ENCODE results near the gene RPS5.

DNA sequence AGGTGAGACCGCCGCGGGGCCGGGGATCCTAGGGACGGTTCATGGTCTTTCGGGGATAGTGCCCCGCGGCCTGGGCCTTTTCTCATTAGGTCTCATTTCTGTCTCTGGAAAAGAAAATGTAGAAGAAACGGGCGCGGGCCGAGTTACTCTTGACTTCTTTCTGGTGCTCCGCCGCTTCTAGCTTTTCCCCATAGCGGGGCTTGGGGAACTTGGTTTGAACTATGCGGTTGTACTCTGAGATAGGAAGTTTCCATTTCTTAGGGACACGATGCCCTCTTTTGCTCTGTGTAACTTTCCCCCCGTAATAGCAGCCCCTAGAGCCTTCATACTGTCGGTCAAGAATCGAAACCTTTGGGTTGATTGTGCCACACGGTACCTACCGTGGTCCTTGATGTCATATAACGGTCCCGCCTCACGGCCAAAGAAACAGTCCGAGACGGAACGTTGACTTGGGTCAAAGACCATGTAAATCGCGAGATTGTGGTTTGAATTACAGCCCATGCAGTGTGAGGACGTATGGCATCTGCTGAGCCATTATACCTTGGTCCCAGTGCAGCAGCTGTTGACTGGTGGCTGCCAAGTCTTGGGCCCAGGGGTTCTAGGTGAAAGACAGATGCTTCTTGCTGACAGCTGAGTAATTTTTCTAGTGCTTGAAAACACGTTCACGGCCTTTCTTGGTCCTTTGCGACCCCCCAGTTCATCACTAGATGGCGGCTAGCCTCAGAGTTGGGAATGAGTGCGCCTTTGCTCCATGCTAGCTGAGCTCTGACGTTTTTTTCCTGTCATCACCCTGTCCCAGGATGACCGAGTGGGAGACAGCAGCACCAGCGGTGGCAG, 487 bp downstream of the RPS5 start:
- TF ChIP-seq RAD21 (conservative IDR thresholded peaks at IDR 0.05 in 1 of 2, IDR thresholded peaks at IDR 0.05 in 1 of 2) = no peak
- TF ChIP-seq NR3C1 (IDR thresholded peaks at IDR 0.05) = no peak
- TF ChIP-seq ZFP36 (IDR thresholded peaks at IDR 0.05; ENCODE audit: borderline replicate concordance, partially characterized antibody) = no peak
- no peak for TF ChIP-seq MAFK (IDR thresholded peaks at IDR 0.05; ENCODE audit: partially characterized antibody)
- TF ChIP-seq POLR2A (IDR thresholded peaks at IDR 0.05; ENCODE audit: low read length) = no peak
- TF ChIP-seq, protein P1, sequence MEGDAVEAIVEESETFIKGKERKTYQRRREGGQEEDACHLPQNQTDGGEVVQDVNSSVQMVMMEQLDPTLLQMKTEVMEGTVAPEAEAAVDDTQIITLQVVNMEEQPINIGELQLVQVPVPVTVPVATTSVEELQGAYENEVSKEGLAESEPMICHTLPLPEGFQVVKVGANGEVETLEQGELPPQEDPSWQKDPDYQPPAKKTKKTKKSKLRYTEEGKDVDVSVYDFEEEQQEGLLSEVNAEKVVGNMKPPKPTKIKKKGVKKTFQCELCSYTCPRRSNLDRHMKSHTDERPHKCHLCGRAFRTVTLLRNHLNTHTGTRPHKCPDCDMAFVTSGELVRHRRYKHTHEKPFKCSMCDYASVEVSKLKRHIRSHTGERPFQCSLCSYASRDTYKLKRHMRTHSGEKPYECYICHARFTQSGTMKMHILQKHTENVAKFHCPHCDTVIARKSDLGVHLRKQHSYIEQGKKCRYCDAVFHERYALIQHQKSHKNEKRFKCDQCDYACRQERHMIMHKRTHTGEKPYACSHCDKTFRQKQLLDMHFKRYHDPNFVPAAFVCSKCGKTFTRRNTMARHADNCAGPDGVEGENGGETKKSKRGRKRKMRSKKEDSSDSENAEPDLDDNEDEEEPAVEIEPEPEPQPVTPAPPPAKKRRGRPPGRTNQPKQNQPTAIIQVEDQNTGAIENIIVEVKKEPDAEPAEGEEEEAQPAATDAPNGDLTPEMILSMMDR (IDR thresholded peaks at IDR 0.05) = no peak

All from A549 (cell line).